ENCODE results near the gene VAX1.

VAX1 gene

DNA sequence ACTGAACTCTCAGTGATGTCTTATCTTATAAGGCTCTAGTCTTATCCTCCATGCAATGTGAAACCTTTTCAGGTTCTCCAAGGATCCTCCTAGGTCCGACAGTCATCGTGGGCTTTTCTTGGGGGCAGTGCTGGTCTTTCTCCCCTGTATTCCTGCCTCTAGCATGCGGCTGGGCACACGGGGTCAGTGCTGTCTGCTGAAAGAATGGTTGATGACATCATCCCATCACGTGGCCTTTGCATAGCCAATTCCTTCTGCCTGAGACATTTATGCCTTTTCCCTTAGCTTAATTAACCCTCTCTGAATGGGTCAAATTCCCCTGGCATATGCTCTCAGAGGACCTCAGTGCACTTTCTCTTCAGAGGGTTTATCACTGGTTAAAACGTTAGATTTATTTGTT lies 32.2 kb upstream of the VAX1 start:
- TF ChIP-seq POLR2AphosphoS5 (IDR thresholded peaks at IDR 0.05; ENCODE audit: low read depth, low read length) (no peak), TAF1 (IDR thresholded peaks at IDR 0.05; ENCODE audit: borderline replicate concordance, insufficient read depth, low read length) (no peak), SIN3A (IDR thresholded peaks at IDR 0.05; ENCODE audit: borderline replicate concordance, insufficient read depth, low read length) (no peak), FOXP2 (optimal IDR thresholded peaks at IDR 0.05; ENCODE audit: borderline replicate concordance, extremely low read depth, extremely low read length, insufficient read depth) (no peak)
- TF ChIP-seq, protein P1, sequence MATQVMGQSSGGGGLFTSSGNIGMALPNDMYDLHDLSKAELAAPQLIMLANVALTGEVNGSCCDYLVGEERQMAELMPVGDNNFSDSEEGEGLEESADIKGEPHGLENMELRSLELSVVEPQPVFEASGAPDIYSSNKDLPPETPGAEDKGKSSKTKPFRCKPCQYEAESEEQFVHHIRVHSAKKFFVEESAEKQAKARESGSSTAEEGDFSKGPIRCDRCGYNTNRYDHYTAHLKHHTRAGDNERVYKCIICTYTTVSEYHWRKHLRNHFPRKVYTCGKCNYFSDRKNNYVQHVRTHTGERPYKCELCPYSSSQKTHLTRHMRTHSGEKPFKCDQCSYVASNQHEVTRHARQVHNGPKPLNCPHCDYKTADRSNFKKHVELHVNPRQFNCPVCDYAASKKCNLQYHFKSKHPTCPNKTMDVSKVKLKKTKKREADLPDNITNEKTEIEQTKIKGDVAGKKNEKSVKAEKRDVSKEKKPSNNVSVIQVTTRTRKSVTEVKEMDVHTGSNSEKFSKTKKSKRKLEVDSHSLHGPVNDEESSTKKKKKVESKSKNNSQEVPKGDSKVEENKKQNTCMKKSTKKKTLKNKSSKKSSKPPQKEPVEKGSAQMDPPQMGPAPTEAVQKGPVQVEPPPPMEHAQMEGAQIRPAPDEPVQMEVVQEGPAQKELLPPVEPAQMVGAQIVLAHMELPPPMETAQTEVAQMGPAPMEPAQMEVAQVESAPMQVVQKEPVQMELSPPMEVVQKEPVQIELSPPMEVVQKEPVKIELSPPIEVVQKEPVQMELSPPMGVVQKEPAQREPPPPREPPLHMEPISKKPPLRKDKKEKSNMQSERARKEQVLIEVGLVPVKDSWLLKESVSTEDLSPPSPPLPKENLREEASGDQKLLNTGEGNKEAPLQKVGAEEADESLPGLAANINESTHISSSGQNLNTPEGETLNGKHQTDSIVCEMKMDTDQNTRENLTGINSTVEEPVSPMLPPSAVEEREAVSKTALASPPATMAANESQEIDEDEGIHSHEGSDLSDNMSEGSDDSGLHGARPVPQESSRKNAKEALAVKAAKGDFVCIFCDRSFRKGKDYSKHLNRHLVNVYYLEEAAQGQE (IDR thresholded peaks at IDR 0.05; ENCODE audit: insufficient read depth in 1 of 2, low read depth in 2 of 2, low read length in 2 of 2), result no peak

DNA sequence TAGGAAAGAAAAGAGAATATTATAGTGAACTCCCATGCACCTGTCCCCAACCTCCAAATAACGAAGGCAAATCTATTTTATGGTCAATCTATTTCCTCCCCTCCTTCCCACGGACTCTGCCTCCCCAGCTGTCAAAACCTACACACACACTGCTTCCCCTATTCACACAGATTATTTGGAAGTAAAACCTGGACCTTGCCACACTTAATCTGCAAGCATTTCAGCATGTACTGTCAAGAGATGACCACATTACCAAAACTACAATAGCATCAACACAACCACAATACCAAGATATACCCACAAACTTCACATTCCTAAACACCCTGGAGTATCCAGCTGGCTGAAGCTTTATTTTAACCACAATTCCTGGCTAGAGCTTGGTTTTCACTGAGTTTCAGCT lies 31.4 kb upstream of the VAX1 start:
- TF ChIP-seq POLR2AphosphoS5 (IDR thresholded peaks at IDR 0.05; ENCODE audit: low read depth, low read length), result no peak
- no peak for TF ChIP-seq FOXP2 (optimal IDR thresholded peaks at IDR 0.05; ENCODE audit: borderline replicate concordance, extremely low read depth, extremely low read length, insufficient read depth)
- no peak for TF ChIP-seq TAF1 (IDR thresholded peaks at IDR 0.05; ENCODE audit: borderline replicate concordance, insufficient read depth, low read length)
- no peak for TF ChIP-seq SIN3A (IDR thresholded peaks at IDR 0.05; ENCODE audit: borderline replicate concordance, insufficient read depth, low read length)
- TF ChIP-seq, protein P1 (IDR thresholded peaks at IDR 0.05; ENCODE audit: insufficient read depth in 1 of 2, low read depth in 2 of 2, low read length in 2 of 2), result no peak

DNA sequence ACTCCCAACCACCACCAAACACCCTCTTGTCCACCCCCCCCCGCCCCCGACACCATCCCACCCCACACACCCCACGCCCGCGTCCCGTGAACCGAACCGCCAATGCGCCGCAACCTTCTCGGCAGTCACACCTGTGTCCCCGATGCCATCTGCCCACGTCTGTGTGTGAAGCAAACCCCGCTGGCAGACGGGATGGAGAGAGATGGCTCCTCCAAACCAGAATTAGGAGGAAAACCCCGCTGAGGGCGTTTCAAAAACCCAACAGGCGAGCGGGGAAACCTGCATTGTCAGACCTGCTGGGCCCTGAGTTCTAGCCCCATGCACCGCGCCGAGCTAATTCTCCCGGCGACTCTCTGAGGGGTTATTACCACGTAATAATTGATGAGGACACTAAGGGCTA lies 30.7 kb upstream of the VAX1 start:
- TF ChIP-seq TAF1 (IDR thresholded peaks at IDR 0.05; ENCODE audit: borderline replicate concordance, insufficient read depth, low read length) (no peak), POLR2AphosphoS5 (IDR thresholded peaks at IDR 0.05; ENCODE audit: low read depth, low read length) (no peak)

DNA sequence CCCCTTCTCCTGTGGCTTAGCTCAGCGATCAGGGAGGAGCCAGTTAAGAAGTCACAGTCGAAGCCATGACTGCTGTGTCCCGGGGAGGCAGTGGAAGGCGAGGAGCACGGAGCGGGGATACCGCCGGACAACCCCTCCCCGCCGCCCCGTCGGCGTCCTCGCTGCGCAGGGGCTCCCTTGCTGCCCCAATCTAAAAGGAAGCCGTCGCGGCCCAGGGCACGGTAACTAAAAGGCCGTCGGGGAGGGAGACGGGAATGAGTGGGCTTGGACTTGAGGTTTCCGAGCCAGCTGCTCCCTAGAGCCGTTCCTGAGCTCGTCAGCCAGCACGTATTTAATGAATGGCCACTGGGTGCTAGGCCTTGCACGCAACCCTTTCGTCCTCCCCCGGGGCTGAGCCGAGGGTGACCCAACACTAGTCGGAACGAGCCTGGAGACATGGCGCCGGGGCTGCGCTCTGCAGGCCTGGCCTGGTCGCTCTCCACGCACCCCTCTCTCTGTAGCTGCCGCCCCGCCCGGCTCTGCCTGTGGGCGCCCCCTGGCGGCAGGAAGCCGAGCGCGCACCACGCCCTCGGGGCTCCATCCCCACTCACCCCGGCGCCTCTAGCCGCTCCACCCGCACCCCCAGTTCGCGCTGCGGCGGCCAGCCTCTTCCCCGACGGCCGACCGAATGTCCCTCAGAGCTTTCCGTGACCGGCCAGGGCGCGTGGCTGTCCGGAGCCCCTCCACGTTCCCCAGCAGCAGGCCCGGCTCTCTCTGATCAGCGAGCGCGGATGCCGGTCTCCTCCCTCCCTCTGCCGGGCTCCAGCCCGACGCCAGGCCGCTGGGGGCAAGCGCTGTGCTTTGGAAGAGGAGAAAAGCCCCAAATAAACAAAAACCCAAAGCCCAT lies 30.0 kb upstream of the VAX1 start:
- TF ChIP-seq FOXP2 (optimal IDR thresholded peaks at IDR 0.05; ENCODE audit: borderline replicate concordance, extremely low read depth, extremely low read length, insufficient read depth), result no peak
- TF ChIP-seq POLR2AphosphoS5 (IDR thresholded peaks at IDR 0.05; ENCODE audit: low read depth, low read length), result no peak
- TF ChIP-seq SIN3A (IDR thresholded peaks at IDR 0.05; ENCODE audit: borderline replicate concordance, insufficient read depth, low read length), result no peak
- TF ChIP-seq TAF1 (IDR thresholded peaks at IDR 0.05; ENCODE audit: borderline replicate concordance, insufficient read depth, low read length), result no peak
- TF ChIP-seq, protein P1 (IDR thresholded peaks at IDR 0.05; ENCODE audit: insufficient read depth in 1 of 2, low read depth in 2 of 2, low read length in 2 of 2), result no peak

DNA sequence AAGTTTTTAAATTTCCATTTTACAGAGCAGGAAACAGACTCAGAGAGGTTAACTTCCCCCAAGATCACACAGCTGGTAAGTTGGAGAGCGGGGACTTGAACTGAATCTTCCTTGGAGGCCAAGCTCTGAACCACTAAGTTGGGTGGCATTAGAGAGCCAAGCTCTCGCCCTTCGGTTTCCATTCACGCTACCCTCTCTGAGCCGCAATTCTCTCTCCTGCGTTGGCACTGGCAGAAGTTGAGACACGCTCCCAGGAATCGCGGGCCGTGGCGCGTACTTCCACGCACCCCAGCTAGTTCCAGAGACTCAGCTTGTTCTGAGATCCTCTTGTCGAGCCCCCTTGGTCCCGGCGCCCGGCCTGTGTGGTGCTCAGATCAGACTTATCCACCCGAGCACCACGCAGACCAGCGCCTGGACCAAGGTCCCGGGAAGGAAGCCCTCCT lies 29.3 kb upstream of the VAX1 start:
- TF ChIP-seq FOXP2 (optimal IDR thresholded peaks at IDR 0.05; ENCODE audit: borderline replicate concordance, extremely low read depth, extremely low read length, insufficient read depth), result no peak
- TF ChIP-seq SIN3A (IDR thresholded peaks at IDR 0.05; ENCODE audit: borderline replicate concordance, insufficient read depth, low read length), result no peak
- TF ChIP-seq POLR2AphosphoS5 (IDR thresholded peaks at IDR 0.05; ENCODE audit: low read depth, low read length), result no peak
